Gastroesophageal sphincter (tissue), 3 donors: ENCODE results near the gene LAMTOR5.

Experiments
- EP300 ChIP-seq: sonication (generic); formaldehyde crosslinking; IDR thresholded peaks from one replicate; pipeline ENCODE4 v1.6.1; 2017; ENCODE audit warnings: antibody characterized with exemption, mild to moderate bottlenecking
- POLR2AphosphoS5 ChIP-seq: sonication (generic); formaldehyde crosslinking; IDR thresholded peaks from one replicate; pipeline ENCODE4 v1.6.1; 2017; ENCODE audit warnings: antibody characterized with exemption
- TF ChIP-seq, protein P1 (sequence below), 4 experiments: fragments of 200-600 bp in 2 of 4; fragments of 450-650 bp in 2 of 4; sonication (generic) in 1 of 4; IDR thresholded peaks; one replicate each; pipeline ENCODE4 v1.5.1; 2017 to 2019; ENCODE audit warnings: antibody characterized with exemption in 4 of 4, mild to moderate bottlenecking in 2 of 4, moderate library complexity in 2 of 4

DNA sequence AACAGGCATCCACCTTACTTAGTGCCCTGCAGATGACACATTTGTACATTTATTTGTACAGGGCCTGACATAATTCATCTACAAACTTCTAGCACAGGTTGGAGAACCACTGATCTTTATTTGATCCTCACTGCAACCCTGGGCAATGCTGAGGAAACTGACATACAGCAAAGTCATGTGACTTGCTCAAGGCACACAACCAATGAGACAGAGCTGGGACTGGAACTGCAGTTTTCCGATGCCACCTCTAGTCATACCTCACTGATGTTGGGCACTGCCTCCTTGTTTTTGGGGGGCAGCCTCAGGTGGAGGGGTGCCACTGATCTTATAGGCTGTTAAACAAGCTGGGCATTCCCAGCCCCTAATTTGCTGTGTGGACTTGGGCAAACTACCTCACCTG is 46.8 kb upstream of the LAMTOR5 start:
- TF ChIP-seq EP300 (no peak), POLR2AphosphoS5 (no peak)
- TF ChIP-seq, protein P1, sequence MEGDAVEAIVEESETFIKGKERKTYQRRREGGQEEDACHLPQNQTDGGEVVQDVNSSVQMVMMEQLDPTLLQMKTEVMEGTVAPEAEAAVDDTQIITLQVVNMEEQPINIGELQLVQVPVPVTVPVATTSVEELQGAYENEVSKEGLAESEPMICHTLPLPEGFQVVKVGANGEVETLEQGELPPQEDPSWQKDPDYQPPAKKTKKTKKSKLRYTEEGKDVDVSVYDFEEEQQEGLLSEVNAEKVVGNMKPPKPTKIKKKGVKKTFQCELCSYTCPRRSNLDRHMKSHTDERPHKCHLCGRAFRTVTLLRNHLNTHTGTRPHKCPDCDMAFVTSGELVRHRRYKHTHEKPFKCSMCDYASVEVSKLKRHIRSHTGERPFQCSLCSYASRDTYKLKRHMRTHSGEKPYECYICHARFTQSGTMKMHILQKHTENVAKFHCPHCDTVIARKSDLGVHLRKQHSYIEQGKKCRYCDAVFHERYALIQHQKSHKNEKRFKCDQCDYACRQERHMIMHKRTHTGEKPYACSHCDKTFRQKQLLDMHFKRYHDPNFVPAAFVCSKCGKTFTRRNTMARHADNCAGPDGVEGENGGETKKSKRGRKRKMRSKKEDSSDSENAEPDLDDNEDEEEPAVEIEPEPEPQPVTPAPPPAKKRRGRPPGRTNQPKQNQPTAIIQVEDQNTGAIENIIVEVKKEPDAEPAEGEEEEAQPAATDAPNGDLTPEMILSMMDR (IDR thresholded peaks at IDR 0.05): no peak
